Caco-2 (cell line): ENCODE data around the gene APP. TPM values are rescaled to one million over a fixed set of nuclear protein-coding genes. Genes with fewer than 3 reads are reported as not detected.

Experiments used
- BruUV-seq: library from RNA; stranded (reverse); fragments of 400-500 nt; replicated peaks from 2 replicates; lab custom pipeline; 2021; lab: Mats Ljungman, UMichigan
- CTCF ChIA-PET: fragments of 300-600 bp; sonication (Branson Sonifier 250); formaldehyde crosslinking; loops from one replicate; lab custom pipeline; 2022; ENCODE audit warnings: antibody characterized with exemption; lab: Charles Lee
- POLR2A ChIA-PET: fragments of 300-600 bp; sonication (Branson Sonifier 250); formaldehyde crosslinking; loops from one replicate; lab custom pipeline; 2022; ENCODE audit warnings: antibody characterized with exemption; lab: Charles Lee
- DNase-seq, 2 experiments: peaks; one replicate each; pipeline versions ENCODE4 v3.0.0 to v3.0.0-alpha.2; 2020 to 2022
- H3K27me3 ChIP-seq: replicated peaks from 2 replicates; pipeline ENCODE4 v1.6.0; 2011; ENCODE audit warnings: low read length; ENCODE audit not compliant: control insufficient read depth, insufficient read depth
- H3K36me3 ChIP-seq: 2 replicates; pipeline ENCODE4 v1.5.1; 2011; ENCODE audit warnings: low read length; ENCODE audit not compliant: control insufficient read depth, insufficient read depth
- H3K4me1 ChIP-seq: fragments of 250-450 bp; sonication (Bioruptor Pico); 2 replicates; pipeline ENCODE4 v1.5.1; 2020; ENCODE audit warnings: mild to moderate bottlenecking
- H3K4me3 ChIP-seq: 2 replicates; pipeline ENCODE4 v1.5.1; 2011; ENCODE audit warnings: low read depth, mild to moderate bottlenecking, control low read depth, low read length
- H3K9me3 ChIP-seq: fragments of 250-450 bp; sonication (Bioruptor Pico); 2 replicates; pipeline ENCODE4 v1.5.1; 2020; ENCODE audit warnings: mild to moderate bottlenecking, moderate library complexity
- H3K27ac Mint-ChIP-seq: one replicate; pipeline ENCODE4 v1.8.0; 2022; ENCODE audit warnings: mixed read lengths; ENCODE audit not compliant: unreplicated experiment
- H3K27me3 Mint-ChIP-seq: one replicate; pipeline ENCODE4 v1.8.0; 2022; ENCODE audit warnings: mixed read lengths; ENCODE audit not compliant: insufficient read depth, unreplicated experiment
- H3K36me3 Mint-ChIP-seq: one replicate; pipeline ENCODE4 v1.8.0; 2022; ENCODE audit warnings: mild to moderate bottlenecking, mixed read lengths; ENCODE audit not compliant: insufficient read depth, unreplicated experiment
- H3K4me1 Mint-ChIP-seq: one replicate; pipeline ENCODE4 v1.8.0; 2022; ENCODE audit warnings: low read depth, mixed read lengths; ENCODE audit not compliant: unreplicated experiment
- H3K4me3 Mint-ChIP-seq: one replicate; pipeline ENCODE4 v1.8.0; 2022; ENCODE audit warnings: mild to moderate bottlenecking, moderate library complexity, mixed read lengths; ENCODE audit not compliant: unreplicated experiment
- H3K9me3 Mint-ChIP-seq: one replicate; pipeline ENCODE4 v1.8.0; 2022; ENCODE audit warnings: mixed read lengths; ENCODE audit not compliant: unreplicated experiment
- intact Hi-C: fragments of 100-400 bp; cut with micrococcal nuclease; formaldehyde crosslinking; loops from one replicate; pipeline ENCODE4 v1.10.0; 2022; ENCODE audit not compliant: unreplicated experiment
- total RNA-seq: library from RNA; stranded (reverse); gene quantifications from 2 replicates; pipeline ENCODE4 v1.2.3, GENCODE V29; 2022
- TF ChIP-seq, protein P1 (sequence below), 2 experiments: fragments of 200-600 bp in 1 of 2; IDR thresholded peaks; 1 replicate in 1 of 2; 2 replicates in 1 of 2; pipeline versions ENCODE4 v1.5.1 to v1.8.0; 2011 to 2022; ENCODE audit warnings: antibody characterized with exemption in 1 of 2, control low read depth in 1 of 2, inconsistent platforms in 1 of 2, low read depth in 1 of 2, low read length in 1 of 2, mild to moderate bottlenecking in 1 of 2, moderate library complexity in 1 of 2; ENCODE audit not compliant: insufficient read depth in 1 of 2, severe bottlenecking in 1 of 2, unreplicated experiment in 1 of 2

The APP gene
- total RNA-seq, 1 experiment from 2014 or later = 331 TPM

DNA sequence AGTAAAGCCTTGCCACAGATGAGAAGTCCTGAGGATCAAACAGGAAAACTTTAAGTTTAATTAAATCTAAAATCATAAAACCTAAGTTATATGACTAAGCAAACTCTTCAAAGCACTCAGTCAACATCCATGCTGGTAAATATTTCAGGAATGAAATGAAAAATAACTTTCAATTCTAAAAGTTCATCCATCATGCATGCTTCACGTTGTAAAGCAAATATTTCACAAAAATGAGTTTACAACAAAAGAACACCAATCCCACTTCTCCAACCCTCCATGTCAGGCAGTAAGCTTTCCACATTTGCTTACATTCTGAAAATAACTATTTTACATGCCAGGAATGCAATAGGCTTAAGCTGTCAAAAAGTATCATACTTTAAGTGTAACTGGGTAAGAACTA, 16.8 kb downstream of the APP start:
- ChIA-PET CTCF (no interaction called here), POLR2A (no interaction called here)
- Histone ChIP-seq H3K9me3 (no peaks in the 10 kb centered on the region), H3K27me3 (no peaks in the 10 kb centered on the region), H3K4me1 (peaks cover 46% of the 10 kb centered on the region), H3K36me3 (no peaks in the 10 kb centered on the region), H3K4me3 (no peak overlapping the region)
- Mint-ChIP-seq H3K9me3 (no peaks in the 10 kb centered on the region), H3K36me3 (no peaks in the 10 kb centered on the region), H3K27ac (no peak overlapping the region), H3K4me3 (no peak overlapping the region), H3K4me1 (peaks cover 21% of the 10 kb centered on the region), H3K27me3 (no peaks in the 10 kb centered on the region)
- DNase-seq = no peak
- no TSS peak for BruUV-seq
- intact Hi-C loops = no loop called here
- TF ChIP-seq, protein P1, sequence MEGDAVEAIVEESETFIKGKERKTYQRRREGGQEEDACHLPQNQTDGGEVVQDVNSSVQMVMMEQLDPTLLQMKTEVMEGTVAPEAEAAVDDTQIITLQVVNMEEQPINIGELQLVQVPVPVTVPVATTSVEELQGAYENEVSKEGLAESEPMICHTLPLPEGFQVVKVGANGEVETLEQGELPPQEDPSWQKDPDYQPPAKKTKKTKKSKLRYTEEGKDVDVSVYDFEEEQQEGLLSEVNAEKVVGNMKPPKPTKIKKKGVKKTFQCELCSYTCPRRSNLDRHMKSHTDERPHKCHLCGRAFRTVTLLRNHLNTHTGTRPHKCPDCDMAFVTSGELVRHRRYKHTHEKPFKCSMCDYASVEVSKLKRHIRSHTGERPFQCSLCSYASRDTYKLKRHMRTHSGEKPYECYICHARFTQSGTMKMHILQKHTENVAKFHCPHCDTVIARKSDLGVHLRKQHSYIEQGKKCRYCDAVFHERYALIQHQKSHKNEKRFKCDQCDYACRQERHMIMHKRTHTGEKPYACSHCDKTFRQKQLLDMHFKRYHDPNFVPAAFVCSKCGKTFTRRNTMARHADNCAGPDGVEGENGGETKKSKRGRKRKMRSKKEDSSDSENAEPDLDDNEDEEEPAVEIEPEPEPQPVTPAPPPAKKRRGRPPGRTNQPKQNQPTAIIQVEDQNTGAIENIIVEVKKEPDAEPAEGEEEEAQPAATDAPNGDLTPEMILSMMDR (IDR thresholded peaks at IDR 0.05; ENCODE audit: insufficient read depth in 1 of 2, low read depth in 1 of 2, low read length in 1 of 2, severe bottlenecking in 1 of 2, unreplicated experiment in 1 of 2) = no peak

DNA sequence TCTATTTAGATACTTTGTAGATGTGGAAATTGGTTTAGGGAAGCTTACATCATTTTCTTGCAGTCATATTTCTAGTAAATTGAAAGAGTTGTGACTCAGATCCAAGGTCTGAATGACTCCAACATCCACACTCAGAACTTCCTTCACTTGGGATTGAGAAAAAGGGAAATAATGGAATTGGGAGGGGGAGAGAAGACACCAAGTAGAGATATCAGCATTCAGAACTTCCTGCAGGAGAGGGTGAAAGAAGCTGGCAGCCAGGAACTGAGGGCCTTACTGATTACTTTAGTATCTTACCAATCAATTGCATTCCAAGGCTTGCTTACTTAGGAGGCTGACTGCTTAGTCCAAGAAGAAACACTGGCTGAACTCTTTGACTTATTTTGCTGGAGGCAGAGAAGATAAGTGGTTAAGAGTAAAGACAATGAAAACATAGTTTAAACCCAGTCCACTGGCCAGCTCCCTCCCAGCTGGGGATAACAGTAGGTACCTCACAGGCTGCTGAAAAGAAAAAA, 21.7 kb downstream of the APP start:
- no peaks in the 10 kb centered on the region for H3K36me3 Mint-ChIP-seq
- peaks cover 23% of the 10 kb centered on the region for H3K4me1 Mint-ChIP-seq
- Histone ChIP-seq H3K4me1 (peaks cover 49% of the 10 kb centered on the region), H3K9me3 (no peaks in the 10 kb centered on the region), H3K4me3 (no peak overlapping the region), H3K27me3 (no peaks in the 10 kb centered on the region), H3K36me3 (no peaks in the 10 kb centered on the region; the same call in 1 of the 2 replicates)
- TF ChIP-seq, protein P1 (IDR thresholded peaks at IDR 0.05; ENCODE audit: insufficient read depth in 1 of 2, low read depth in 1 of 2, low read length in 1 of 2, severe bottlenecking in 1 of 2, unreplicated experiment in 1 of 2) = no peak
- no peak overlapping the region for H3K4me3 Mint-ChIP-seq
- ChIA-PET CTCF (interaction anchor here (0.9 kb wide), 2 partner anchors 21 to 22 kb away, joined by 3 read pairs; partner anchors contain the start of gene APP), POLR2A (no interaction called here)
- DNase-seq = no peak
- BruUV-seq = no TSS peak
- H3K27ac Mint-ChIP-seq = peak overlapping the region; percentile 36
- intact Hi-C loops = loop anchor here (1.0 kb wide), 1 partner anchor 20 kb away; no protein-coding TSS in a partner anchor
- H3K9me3 Mint-ChIP-seq = no peaks in the 10 kb centered on the region
- no peaks in the 10 kb centered on the region for H3K27me3 Mint-ChIP-seq

DNA sequence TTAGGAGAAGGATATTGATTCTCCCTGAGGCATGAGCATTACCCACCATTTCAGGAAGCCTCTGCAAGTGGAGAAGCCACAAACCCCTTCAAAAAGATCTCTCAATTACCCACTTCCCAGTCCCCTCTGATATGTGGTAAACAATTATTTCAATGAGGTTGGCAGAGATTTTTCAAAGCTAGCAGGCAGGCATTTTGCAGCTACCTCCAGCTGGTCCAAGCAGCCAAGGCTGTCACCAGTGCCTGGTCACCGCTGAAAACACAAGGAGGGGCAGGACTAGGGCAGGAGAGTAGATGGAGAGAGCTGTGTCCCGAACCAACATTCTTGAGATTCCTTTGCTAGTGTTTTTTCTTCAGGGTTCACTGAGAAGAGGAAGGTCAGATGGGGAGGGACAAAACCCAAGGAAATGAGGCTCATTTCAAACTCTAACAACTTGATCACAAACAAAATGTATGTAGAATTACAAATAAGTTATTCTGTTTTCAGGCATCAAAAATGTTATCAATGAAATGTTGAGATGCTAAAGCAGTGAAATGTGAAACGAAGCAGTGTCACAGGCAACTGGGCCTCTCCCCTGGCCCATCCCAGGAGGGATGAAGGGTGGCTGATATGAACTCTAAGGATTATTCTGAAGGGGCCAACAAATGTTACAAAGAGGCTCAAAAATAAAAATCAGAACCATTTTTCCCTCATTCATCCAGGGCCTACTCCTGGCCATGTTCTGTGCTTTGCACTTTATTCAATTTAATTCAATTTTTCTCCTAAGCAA, 22.3 kb downstream of the APP start:
- Mint-ChIP-seq H3K4me1 (peaks cover 22% of the 10 kb centered on the region), H3K9me3 (no peaks in the 10 kb centered on the region), H3K36me3 (no peaks in the 10 kb centered on the region), H3K27me3 (no peaks in the 10 kb centered on the region), H3K27ac (peak overlapping the region; percentile 36), H3K4me3 (peak overlapping the region; percentile 42)
- no peaks in the 10 kb centered on the region for H3K9me3 ChIP-seq
- ChIA-PET POLR2A (no interaction called here), CTCF (interaction anchor here (0.9 kb wide), 1 partner anchor 22 kb away, joined by 3 read pairs; no protein-coding TSS in a partner anchor)
- no TSS peak for BruUV-seq
- DNase-seq = peak; percentile 57 to 70
- TF ChIP-seq, protein P1 (IDR thresholded peaks at IDR 0.05; ENCODE audit: insufficient read depth in 1 of 2, low read depth in 1 of 2, low read length in 1 of 2, severe bottlenecking in 1 of 2, unreplicated experiment in 1 of 2) = no peak
- H3K36me3 ChIP-seq = no peaks in the 10 kb centered on the region; the same call in 1 of the 2 replicates
- intact Hi-C loops = no loop called here
- H3K4me3 ChIP-seq = no peak overlapping the region
- H3K4me1 ChIP-seq = peaks cover 47% of the 10 kb centered on the region
- no peaks in the 10 kb centered on the region for H3K27me3 ChIP-seq
